Measurements from ENCODE around the gene GIGYF1. TPM values are rescaled to one million over a fixed set of nuclear protein-coding genes. Genes with fewer than 3 reads are reported as not detected.
"Not testable (repeated sequence)": the region's sequence is repeated elsewhere in the genome, so short reads cannot be mapped to it uniquely, and the experiment has no call there.

Gene GIGYF1
- 25.8 and 30.4 TPM in 2 replicates for total RNA-seq
- 21.1 TPM for polyA plus RNA-seq (2012)

DNA sequence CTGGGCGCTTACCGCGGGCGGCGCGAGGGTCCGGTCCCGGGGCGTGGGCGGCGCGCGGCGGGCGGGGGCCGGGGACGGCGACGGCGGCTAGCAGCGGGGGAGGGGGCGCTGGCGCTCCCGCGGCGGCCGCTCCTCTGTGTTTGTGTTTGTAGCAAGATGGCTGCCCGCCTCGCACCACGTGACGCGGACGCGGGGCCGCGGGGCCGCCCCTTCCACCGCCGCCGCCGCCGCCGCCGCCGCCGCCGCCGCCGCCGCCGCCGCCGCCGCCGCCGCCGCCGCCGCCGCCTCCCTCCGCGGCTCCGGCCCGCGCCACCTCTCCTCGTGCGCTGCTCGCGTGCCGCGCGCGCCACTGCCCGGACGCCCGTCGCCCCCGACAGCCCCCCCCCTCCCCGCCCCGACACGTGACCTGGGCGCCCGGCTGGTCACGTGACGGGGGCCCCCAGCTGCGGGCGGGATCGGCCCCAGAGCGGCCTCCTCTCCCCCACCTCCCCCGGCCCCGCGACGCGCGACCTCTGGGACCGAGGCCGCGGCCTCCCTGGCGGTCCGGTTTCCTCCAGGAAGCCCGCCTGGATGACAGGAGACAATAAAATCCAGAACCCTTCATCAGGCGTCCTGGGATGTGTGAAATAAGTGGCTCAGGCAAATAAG is at the start of gene GIGYF1:
Gene GIGYF1, minus strand, starts transcription at position 153 of the 648 bp plus-strand sequence. CDS start 6,012 bp downstream, outside the sequence.
- peak; percentile 76 for DNase-seq (ENCODE audit: low read depth)

GRCh38 chr7:100739934-100740333 is 45.9 kb upstream of the GIGYF1 start:
- DNase-seq (ENCODE audit: low read depth): no peak

DNA sequence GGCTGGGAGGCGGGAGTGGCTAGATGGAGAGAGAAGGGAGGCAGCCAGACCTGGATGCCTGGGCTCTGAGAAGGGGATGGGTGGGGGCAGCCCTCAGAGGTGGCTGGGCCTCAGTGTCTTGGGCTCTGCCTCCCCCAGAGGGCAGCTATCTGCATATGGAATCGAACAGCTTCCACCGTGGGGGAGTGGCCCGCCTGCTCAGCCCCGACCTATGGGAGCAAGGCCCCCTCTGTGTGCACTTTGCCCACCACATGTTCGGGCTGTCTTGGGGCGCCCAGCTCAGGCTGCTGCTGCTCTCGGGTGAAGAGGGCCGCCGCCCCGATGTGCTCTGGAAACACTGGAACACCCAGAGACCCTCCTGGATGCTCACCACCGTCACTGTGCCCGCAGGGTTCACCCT is 42.6 kb upstream of the GIGYF1 start:
- DNase-seq (ENCODE audit: low read depth): no peak

GRCh38 chr7:100735730-100736129 is 41.7 kb upstream of the GIGYF1 start:
- no peak for DNase-seq (ENCODE audit: low read depth)

GRCh38 chr7:100731937-100732636 is 38.0 kb upstream of the GIGYF1 start:
- DNase-seq (ENCODE audit: low read depth): no peak

GRCh38 chr7:100730136-100730800 is 36.2 kb upstream of the GIGYF1 start:
- DNase-seq (ENCODE audit: low read depth): peak; percentile 59

DNA sequence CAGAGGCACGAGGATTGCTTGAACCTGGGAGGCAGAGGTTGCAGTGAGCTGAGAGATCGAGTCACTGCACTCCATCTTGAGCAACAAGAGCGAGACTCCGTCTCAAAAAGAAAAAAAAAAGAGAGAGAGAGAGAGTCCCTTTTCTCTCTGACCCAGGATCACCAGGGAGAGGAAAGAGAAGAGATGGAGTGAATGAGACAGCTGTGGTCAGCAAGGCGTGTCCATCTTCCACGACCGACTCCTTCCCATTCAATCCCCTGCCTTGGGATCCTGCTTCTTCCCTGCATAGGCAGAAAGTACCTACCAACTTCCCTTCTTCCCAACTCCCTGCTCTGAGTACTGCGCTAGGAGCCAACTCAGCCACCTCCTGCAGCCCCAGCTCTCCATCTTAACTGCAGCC is 34.1 kb upstream of the GIGYF1 start:
- peak; percentile 65 for DNase-seq (ENCODE audit: low read depth)

GRCh38 chr7:100726996-100727761 is 33.1 kb upstream of the GIGYF1 start:
- peak; percentile 99 for DNase-seq (ENCODE audit: low read depth)

GRCh38 chr7:100724364-100724763 is 30.3 kb upstream of the GIGYF1 start:
- DNase-seq (ENCODE audit: low read depth): not testable (repeated sequence)

GRCh38 chr7:100723732-100724275 is 29.8 kb upstream of the GIGYF1 start:
- no peak for DNase-seq (ENCODE audit: low read depth)

GRCh38 chr7:100722480-100723212 is 28.6 kb upstream of the GIGYF1 start:
- no peak for DNase-seq (ENCODE audit: low read depth)

GRCh38 chr7:100721505-100721812 is 27.4 kb upstream of the GIGYF1 start:
- no peak for DNase-seq (ENCODE audit: low read depth)

- DNase-seq (ENCODE audit: low read depth): no peak
These were observed 26.8 kb upstream of the GIGYF1 start for GRCh38 chr7:100720671-100721504.

DNA sequence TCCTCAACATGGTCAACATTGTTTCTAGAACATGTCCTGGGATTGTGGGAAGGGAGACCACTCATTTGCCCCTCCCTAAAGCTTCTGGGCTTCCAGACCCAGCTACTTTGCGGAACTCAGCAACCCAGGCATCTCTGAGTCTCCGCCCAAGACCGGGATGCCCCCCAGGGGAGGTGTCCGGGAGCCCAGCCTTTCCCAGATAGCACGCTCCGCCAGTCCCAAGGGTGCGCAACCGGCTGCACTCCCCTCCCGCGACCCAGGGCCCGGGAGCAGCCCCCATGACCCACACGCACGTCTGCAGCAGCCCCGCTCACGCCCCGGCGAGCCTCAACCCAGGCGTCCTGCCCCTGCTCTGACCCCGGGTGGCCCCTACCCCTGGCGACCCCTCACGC is 26.2 kb upstream of the GIGYF1 start, which contains the start of gene EPO:
Gene EPO, plus strand, starts transcription at position 190 of the 392 bp plus-strand sequence. CDS start 513 bp downstream, outside the sequence.
- no peak for DNase-seq (ENCODE audit: low read depth)

- DNase-seq (ENCODE audit: low read depth): peak; percentile 68
These were observed 25.7 kb upstream of the GIGYF1 start for GRCh38 chr7:100719523-100720278.

GRCh38 chr7:100717073-100717472 is 23.0 kb upstream of the GIGYF1 start:
- not testable (repeated sequence) for DNase-seq (ENCODE audit: low read depth)

- no peak for DNase-seq (ENCODE audit: low read depth)
These were observed 20.7 kb upstream of the GIGYF1 start for GRCh38 chr7:100714725-100715124.

DNA sequence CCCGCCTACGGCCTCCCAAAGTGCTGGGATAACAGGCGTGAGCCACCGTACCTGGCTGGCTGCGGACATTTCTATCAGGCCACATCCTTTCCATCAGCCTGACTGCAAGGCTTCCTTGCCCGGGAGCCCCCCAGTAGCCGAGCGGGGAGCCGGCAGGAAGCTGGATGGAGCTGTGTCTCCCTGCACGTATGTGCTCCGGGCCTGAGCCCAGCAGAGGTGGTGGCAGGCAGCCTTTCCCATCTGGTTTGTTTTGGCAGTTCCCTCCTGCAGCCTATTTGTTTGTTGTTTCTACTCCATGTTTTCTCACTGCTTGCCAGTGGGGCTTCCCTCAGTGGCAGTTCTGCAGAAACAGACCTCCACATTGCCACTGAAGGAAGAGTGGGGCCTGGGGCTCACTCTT is 17.3 kb upstream of the GIGYF1 start:
- DNase-seq (ENCODE audit: low read depth): no peak

DNA sequence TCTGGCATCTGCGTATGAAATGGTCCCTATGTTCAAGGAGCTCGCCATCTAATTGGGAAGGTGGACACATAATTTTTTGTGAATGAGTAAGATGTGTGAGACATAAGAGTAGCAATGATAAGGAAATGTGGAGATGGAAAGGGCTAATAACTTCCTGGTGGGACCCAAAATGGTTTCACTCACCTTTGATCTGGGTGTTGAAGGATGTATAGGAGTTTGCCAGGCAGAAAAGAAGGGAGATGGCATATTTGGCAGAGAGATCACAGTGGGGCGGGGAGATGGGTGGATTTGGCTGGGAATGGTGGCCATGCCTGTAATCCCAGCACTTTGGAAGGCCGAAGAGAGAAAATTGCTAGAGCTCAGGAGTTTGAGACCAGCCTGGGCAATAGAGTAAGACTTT is 16.4 kb upstream of the GIGYF1 start:
- no peak for DNase-seq (ENCODE audit: low read depth)
